GM12878 (cell line): ENCODE data around the gene HSPBAP1. TPM values are rescaled to one million over a fixed set of nuclear protein-coding genes. Genes with fewer than 3 reads are reported as not detected.
A peak's percentile ranks its signal among the peaks of the same experiment; 100 is the strongest.

Experiments used
- ATAC-seq: fragments of 200-7000 bp; cut with Tn5 transposase; 3 replicates; pipeline ENCODE4 v1.9.1; 2020; ENCODE audit warnings: mild to moderate bottlenecking, moderate library complexity
- BruUV-seq: library from RNA; stranded (reverse); fragments of 400-500 nt; replicated peaks from 2 replicates; lab custom pipeline; 2021; lab: Mats Ljungman, UMichigan
- CTCF ChIA-PET: fragments of 300-600 bp; sonication (Branson Sonifier 250); formaldehyde crosslinking; extraction: SDS; loops from one replicate; lab custom pipeline; 2021; ENCODE audit warnings: inconsistent platforms; lab: Yijun Ruan, JAX
- POLR2A ChIA-PET: fragments of 350-600 bp; formaldehyde crosslinking; extraction: SDS; loops from one replicate; lab custom pipeline; 2021; ENCODE audit warnings: inconsistent platforms; lab: Charles Lee
- RAD21 ChIA-PET: fragments of 300-600 bp; sonication (Branson Sonifier 250); formaldehyde crosslinking; loops from one replicate; lab custom pipeline; 2023; ENCODE audit warnings: antibody characterized with exemption; ENCODE audit not compliant: unreplicated experiment; lab: Charles Lee
- SMC1A ChIA-PET: fragments of 300-600 bp; sonication (Branson Sonifier 250); formaldehyde crosslinking; loops from one replicate; lab custom pipeline; 2023; ENCODE audit not compliant: unreplicated experiment, uncharacterized antibody; lab: Charles Lee
- DNase-seq: peaks from one replicate; pipeline ENCODE4 v3.0.0-alpha.2; 2011; ENCODE audit warnings: low read depth, low spot score
- FAIRE-seq: peaks from 3 replicates; lab custom pipeline; 2011; peaks lifted over from hg19 to GRCh38; lab: Jason Lieb, UNC
- H2AFZ ChIP-seq: 2 replicates; pipeline ENCODE4 v1.6.0; 2011; ENCODE audit warnings: low read depth, low read length, control low read depth; ENCODE audit not compliant: control insufficient read depth
- H3K27ac ChIP-seq: 2 replicates; pipeline ENCODE4 v1.5.1; 2011; ENCODE audit warnings: control low read depth; ENCODE audit not compliant: control insufficient read depth, insufficient read depth
- H3K27me3 ChIP-seq, 2 experiments: replicated peaks in 1 of 2; 2 replicates each; pipeline versions ENCODE4 v1.6.0 to v1.6.1; 2011; ENCODE audit warnings: low read length in 1 of 2; ENCODE audit not compliant: control insufficient read depth in 2 of 2, insufficient read depth in 2 of 2
- H3K36me3 ChIP-seq, 2 experiments: 2 replicates each; pipeline ENCODE4 v1.5.1; 2011; ENCODE audit warnings: low read length in 1 of 2; ENCODE audit not compliant: control insufficient read depth in 2 of 2, insufficient read depth in 2 of 2
- H3K4me1 ChIP-seq: 2 replicates; pipeline ENCODE4 v1.6.1; 2011; ENCODE audit warnings: mild to moderate bottlenecking, low read length, moderate library complexity, mixed read lengths; ENCODE audit not compliant: control insufficient read depth, insufficient read depth
- H3K4me2 ChIP-seq: 2 replicates; pipeline ENCODE4 v1.6.0; 2011; ENCODE audit warnings: control low read depth; ENCODE audit not compliant: control insufficient read depth, insufficient read depth
- H3K4me3 ChIP-seq: fragments of 200-600 bp; sonication (generic); 2 replicates; pipeline ENCODE4 v1.5.1; 2016
- H3K79me2 ChIP-seq: 2 replicates; pipeline ENCODE4 v1.6.0; 2011; ENCODE audit warnings: low read length; ENCODE audit not compliant: control insufficient read depth, insufficient read depth
- H3K9ac ChIP-seq: 2 replicates; pipeline ENCODE4 v1.8.0; 2011; ENCODE audit warnings: low read length, control low read depth, mixed read lengths; ENCODE audit not compliant: control insufficient read depth, insufficient read depth
- H3K9me3 ChIP-seq: replicated peaks from 3 replicates; pipeline ENCODE4 v1.5.1; 2011; ENCODE audit warnings: mild to moderate bottlenecking, low read length; ENCODE audit not compliant: control insufficient read depth, insufficient read depth
- H4K20me1 ChIP-seq: 2 replicates; pipeline ENCODE4 v1.6.0; 2011; ENCODE audit not compliant: control insufficient read depth, insufficient read depth
- ATF7 ChIP-seq: fragments of 450-650 bp; IDR thresholded peaks from 2 replicates; pipeline ENCODE4 v1.6.1; 2016; ENCODE audit warnings: low read depth, mild to moderate bottlenecking
- CHD1 ChIP-seq: IDR thresholded peaks from 2 replicates; pipeline ENCODE4 v1.6.1; 2012; ENCODE audit warnings: low read depth, low read length, improper control_type of control experiment
- CREB1 ChIP-seq: IDR thresholded peaks from 2 replicates; pipeline ENCODE4 v1.6.1; 2012; ENCODE audit warnings: low read depth, mild to moderate bottlenecking, inconsistent platforms
- CREM ChIP-seq: IDR thresholded peaks from 2 replicates; pipeline ENCODE4 v1.6.1; 2014; ENCODE audit warnings: antibody characterized with exemption, low read depth
- EED ChIP-seq: sonication (generic); IDR thresholded peaks from 2 replicates; pipeline ENCODE4 v1.6.1; 2016; ENCODE audit warnings: antibody characterized with exemption, low read depth
- MEF2B ChIP-seq: fragments of 450-650 bp; IDR thresholded peaks from 2 replicates; pipeline ENCODE4 v1.6.1; 2018; ENCODE audit warnings: mild to moderate bottlenecking, moderate library complexity; ENCODE audit not compliant: partially characterized antibody, poor library complexity, severe bottlenecking
- NFIC ChIP-seq: IDR thresholded peaks from 2 replicates; pipeline ENCODE4 v1.6.1; 2012; ENCODE audit warnings: low read depth, mild to moderate bottlenecking, inconsistent platforms, low read length, moderate library complexity
- NFYB ChIP-seq: IDR thresholded peaks from 2 replicates; pipeline ENCODE4 v1.6.1; 2011; ENCODE audit warnings: low read depth, mild to moderate bottlenecking, low read length, improper control_type of control experiment, moderate library complexity; ENCODE audit not compliant: insufficient read depth
- SMARCA5 ChIP-seq: fragments of 450-650 bp; IDR thresholded peaks from 2 replicates; pipeline ENCODE4 v1.6.1; 2017; ENCODE audit warnings: mild to moderate bottlenecking
- WGBS: methylation state at CpG from one replicate; pipeline ENCODE4 v1.1.6; 2016; ENCODE audit warnings: low lambda C conversion rate; ENCODE audit not compliant: insufficient replicate concordance, insufficient coverage; ENCODE audit errors: missing lambda C conversion rate; 5-methylcytosine and 5-hydroxymethylcytosine counted together
- in situ Hi-C: fragments of 300-500 bp; cut with MboI; formaldehyde crosslinking; loops from 9 replicates; pipeline ENCODE4 v1.14.3; 2018; ENCODE audit warnings: mixed read lengths
- intact Hi-C: fragments of 100-400 bp; cut with micrococcal nuclease; formaldehyde crosslinking; loops from one replicate; pipeline ENCODE4 v1.14.2; 2022; ENCODE audit not compliant: unreplicated experiment
- polyA plus RNA-seq, 11 experiments: library from polyadenylated mRNA; depleted of rRNA in 4 of 11; unstranded in 6 of 11; stranded (reverse) in 5 of 11; fragments of >200 nt; fragmentation: Nextera tagmentation in 4 of 11; fragmentation: Illumina TruSeq in 1 of 11; extraction: Ambion mirVana in 4 of 11; extraction: Trizol in 1 of 11; gene quantifications; 1 replicate in 1 of 11; 2 replicates in 10 of 11; pipeline versions ENCODE4 v1.2.1 to v1.2.3, GENCODE V29; 2011 to 2016; ENCODE audit warnings: inconsistent platforms in 2 of 11, missing spikeins in 2 of 11, low read depth in 1 of 11
- total RNA-seq, 4 experiments: library from RNA; depleted of rRNA in 3 of 4; stranded (reverse); fragments of >200 nt in 3 of 4; fragmentation: Illumina TruSeq in 1 of 4; extraction: Trizol in 1 of 4; gene quantifications; 2 replicates each; pipeline versions ENCODE4 v1.2.1 to v1.2.3, GENCODE V29; 2013 to 2021
- TF ChIP-seq, protein P1 (sequence below): fragments of 450-650 bp; IDR thresholded peaks from 2 replicates; pipeline ENCODE4 v1.6.1; 2017; ENCODE audit warnings: mild to moderate bottlenecking, low read depth, inconsistent platforms; ENCODE audit not compliant: poor library complexity, severe bottlenecking

Gene HSPBAP1
- total and polyA plus RNA-seq, 10 of the 15 experiments (the other 5 are each of a cell fraction or from before 2014, with no cell fraction given) = 3.2 to 10.3 (median 7.9) TPM

DNA sequence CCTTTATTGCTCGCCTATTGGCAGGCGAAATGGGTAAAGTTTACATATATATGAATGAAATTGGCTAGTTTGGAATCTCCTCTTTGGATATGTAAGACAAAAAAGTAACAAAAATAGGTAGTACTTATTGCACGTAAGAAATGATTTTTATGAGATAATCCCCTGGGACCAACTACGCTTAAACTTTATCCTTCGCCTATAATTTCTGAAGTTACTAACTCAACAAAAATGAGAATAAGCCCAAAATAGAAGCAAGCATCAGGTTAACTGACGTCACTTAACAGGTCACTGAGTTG is 800 bp upstream of the HSPBAP1 start:
- BruUV-seq = no TSS peak

More for the DNA sequence above, 800 bp upstream of the HSPBAP1 start:
- no peaks in the 10 kb centered on the region for H3K36me3 ChIP-seq
- H3K79me2 ChIP-seq = no peaks in the 10 kb centered on the region; the same call in 1 of the 2 replicates
- H3K27me3 ChIP-seq = no peaks in the 10 kb centered on the region
- RAD21 ChIA-PET = interaction anchor here (1.2 to 1.6 kb wide), 4 partner anchors 18 to 232 kb away, joined by 3 to 13 read pairs (median 5); no protein-coding TSS in a partner anchor
- DNase-seq = no peak
- SMC1A ChIA-PET = interaction anchor here (1.2 to 1.8 kb wide), 2 partner anchors 17 to 38 kb away, joined by 3 to 11 read pairs; no protein-coding TSS in a partner anchor
- no peak for ATAC-seq
- WGBS = under 1% methylated on average over 6 of the region's 6 CpGs
- H3K4me1 ChIP-seq = no peaks in the 10 kb centered on the region
- in situ Hi-C loops = no loop called here
- no peak overlapping the region; the same call in 1 of the 2 replicates for H3K27ac ChIP-seq
- peak overlapping the region; percentile 94 for H2AFZ ChIP-seq
- intact Hi-C loops = loop anchor here (10.0 kb wide), 1 partner anchor 230 kb away; the partner anchor contains the start of genes DTX3L and PARP9
- POLR2A ChIA-PET = interaction anchor here (2.0 kb wide), 1 partner anchor 20 kb away, joined by 10 read pairs; no protein-coding TSS in a partner anchor
- no peaks in the 10 kb centered on the region for H3K9me3 ChIP-seq
- H3K9ac ChIP-seq = peak overlapping the region; percentile 71; the same call in 1 of the 2 replicates
- FAIRE-seq = peak; percentile 41
- H3K4me3 ChIP-seq = peak overlapping the region; percentile 77
- TF ChIP-seq, protein P1, sequence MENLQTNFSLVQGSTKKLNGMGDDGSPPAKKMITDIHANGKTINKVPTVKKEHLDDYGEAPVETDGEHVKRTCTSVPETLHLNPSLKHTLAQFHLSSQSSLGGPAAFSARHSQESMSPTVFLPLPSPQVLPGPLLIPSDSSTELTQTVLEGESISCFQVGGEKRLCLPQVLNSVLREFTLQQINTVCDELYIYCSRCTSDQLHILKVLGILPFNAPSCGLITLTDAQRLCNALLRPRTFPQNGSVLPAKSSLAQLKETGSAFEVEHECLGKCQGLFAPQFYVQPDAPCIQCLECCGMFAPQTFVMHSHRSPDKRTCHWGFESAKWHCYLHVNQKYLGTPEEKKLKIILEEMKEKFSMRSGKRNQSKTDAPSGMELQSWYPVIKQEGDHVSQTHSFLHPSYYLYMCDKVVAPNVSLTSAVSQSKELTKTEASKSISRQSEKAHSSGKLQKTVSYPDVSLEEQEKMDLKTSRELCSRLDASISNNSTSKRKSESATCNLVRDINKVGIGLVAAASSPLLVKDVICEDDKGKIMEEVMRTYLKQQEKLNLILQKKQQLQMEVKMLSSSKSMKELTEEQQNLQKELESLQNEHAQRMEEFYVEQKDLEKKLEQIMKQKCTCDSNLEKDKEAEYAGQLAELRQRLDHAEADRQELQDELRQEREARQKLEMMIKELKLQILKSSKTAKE = peak; percentile 33
- TF ChIP-seq ATF7 = peak; percentile 90
- TF ChIP-seq CREM = peak; percentile 43; the same call in 1 of the 2 replicates
- TF ChIP-seq SMARCA5 = no peak
- no peak for TF ChIP-seq EED
- TF ChIP-seq NFIC = no peak
- TF ChIP-seq CREB1 = peak; percentile 61
- TF ChIP-seq CHD1 = no peak
- peak; percentile 85 for TF ChIP-seq MEF2B
- TF ChIP-seq NFYB = no peak
- TF ChIP-seq, all 136 proteins: peak for 5
- Histone ChIP-seq H4K20me1 (no peaks in the 10 kb centered on the region), H3K4me2 (peak overlapping the region; percentile 93)
- CTCF ChIA-PET = interaction anchor here (1.1 to 2.0 kb wide), 3 partner anchors 19 to 115 kb away, joined by 3 to 11 read pairs (median 3); no protein-coding TSS in a partner anchor
